ENCODE measurements around the gene SCN5A. TPM values are rescaled to one million over a fixed set of nuclear protein-coding genes. Genes with fewer than 3 reads are reported as not detected.

SCN5A gene
- polyA plus RNA-seq, 1 donor (not counting 4 experiments of a cell fraction or from before 2014, with no cell fraction given) = 0.26 TPM

- no peak overlapping the region for H3K4me3 ChIP-seq (ENCODE audit: control insufficient read depth in 2 of 3, extremely low read depth in 1 of 3, insufficient read depth in 2 of 3, low read depth in 1 of 3, low read length in 3 of 3)
- no peak overlapping the region for H2AFZ ChIP-seq (ENCODE audit: control insufficient read depth, low read length)
- no peaks in the 10 kb centered on the region for H3K4me1 ChIP-seq (ENCODE audit: control insufficient read depth, extremely low read depth, insufficient read depth, low read length)
- dilution Hi-C loops (cut with MboI; ENCODE audit: extremely low pct_ligation_motif_present, low sequenced_read_pairs) = no loop called here
- H3K27ac ChIP-seq (ENCODE audit: control insufficient read depth, insufficient read depth, low read length) = no peak overlapping the region
- no peaks in the 10 kb centered on the region for H3K36me3 ChIP-seq (ENCODE audit: control insufficient read depth in 2 of 2, extremely low read depth in 1 of 2, insufficient read depth in 2 of 2, low read length in 2 of 2)
- no peaks in the 10 kb centered on the region for H3K27me3 ChIP-seq (ENCODE audit: control insufficient read depth, extremely low read depth, insufficient read depth, low read length)
- no peaks in the 10 kb centered on the region for H4K20me1 ChIP-seq (ENCODE audit: control insufficient read depth, extremely low read depth, insufficient read depth, low read length)
- H3K9ac ChIP-seq (ENCODE audit: control insufficient read depth, extremely low read depth, insufficient read depth, low read length) = no peak overlapping the region
- no peak for DNase-seq (ENCODE audit: low read depth, low spot score)
- H3K4me2 ChIP-seq (ENCODE audit: control insufficient read depth, extremely low read depth, insufficient read depth, low read depth, low read length) = no peak overlapping the region
- H3K79me2 ChIP-seq (ENCODE audit: control insufficient read depth, insufficient read depth, low read length) = no peaks in the 10 kb centered on the region
- H3K9me1 ChIP-seq (ENCODE audit: control insufficient read depth, extremely low read depth, insufficient read depth, low read length) = no peaks in the 10 kb centered on the region
- no peaks in the 10 kb centered on the region for H3K9me3 ChIP-seq (ENCODE audit: control insufficient read depth, low read depth, low read length)
- no peak for TF ChIP-seq CTCF (optimal IDR thresholded peaks at IDR 0.05 in 1 of 3, IDR thresholded peaks at IDR 0.05 in 1 of 3, conservative IDR thresholded peaks at IDR 0.05 in 1 of 3; ENCODE audit: extremely low read depth in 1 of 3, insufficient read depth in 2 of 3, low read length in 3 of 3)
- no peak for TF ChIP-seq EZH2 (IDR thresholded peaks at IDR 0.05; ENCODE audit: low read length)
- FAIRE-seq = no peak
Measured at GRCh38 chr3:38608086-38608775, 41.3 kb downstream of the SCN5A start.

GRCh38 chr3:38606561-38606960 is 42.9 kb downstream of the SCN5A start:
- DNase-seq (ENCODE audit: low read depth, low spot score) = no peak
- no peak overlapping the region for H3K4me3 ChIP-seq (ENCODE audit: control insufficient read depth in 2 of 3, extremely low read depth in 1 of 3, insufficient read depth in 2 of 3, low read depth in 1 of 3, low read length in 3 of 3)
- no peak for FAIRE-seq

More at GRCh38 chr3:38606561-38606960, 42.9 kb downstream of the SCN5A start:
- Histone ChIP-seq H3K36me3 (ENCODE audit: control insufficient read depth in 2 of 2, extremely low read depth in 1 of 2, insufficient read depth in 2 of 2, low read length in 2 of 2) (no peaks in the 10 kb centered on the region), H3K9me1 (ENCODE audit: control insufficient read depth, extremely low read depth, insufficient read depth, low read length) (no peaks in the 10 kb centered on the region), H3K4me2 (ENCODE audit: control insufficient read depth, extremely low read depth, insufficient read depth, low read depth, low read length) (no peak overlapping the region), H4K20me1 (ENCODE audit: control insufficient read depth, extremely low read depth, insufficient read depth, low read length) (no peaks in the 10 kb centered on the region), H3K27me3 (ENCODE audit: control insufficient read depth, extremely low read depth, insufficient read depth, low read length) (no peaks in the 10 kb centered on the region), H3K9ac (ENCODE audit: control insufficient read depth, extremely low read depth, insufficient read depth, low read length) (no peak overlapping the region), H3K27ac (ENCODE audit: control insufficient read depth, insufficient read depth, low read length) (no peak overlapping the region), H3K79me2 (ENCODE audit: control insufficient read depth, insufficient read depth, low read length) (no peaks in the 10 kb centered on the region), H3K9me3 (ENCODE audit: control insufficient read depth, low read depth, low read length) (no peaks in the 10 kb centered on the region), H2AFZ (ENCODE audit: control insufficient read depth, low read length) (no peak overlapping the region), H3K4me1 (ENCODE audit: control insufficient read depth, extremely low read depth, insufficient read depth, low read length) (no peaks in the 10 kb centered on the region)
- dilution Hi-C loops (cut with MboI; ENCODE audit: extremely low pct_ligation_motif_present, low sequenced_read_pairs) = no loop called here
- TF ChIP-seq CTCF (optimal IDR thresholded peaks at IDR 0.05 in 1 of 3, IDR thresholded peaks at IDR 0.05 in 1 of 3, conservative IDR thresholded peaks at IDR 0.05 in 1 of 3; ENCODE audit: extremely low read depth in 1 of 3, insufficient read depth in 2 of 3, low read length in 3 of 3) = no peak
